GM12875 (cell line): Measurements from ENCODE around the gene KIF20B.
"Not testable (repeated sequence)": the region's sequence is repeated elsewhere in the genome, so short reads cannot be mapped to it uniquely, and the experiment has no call there.

Experiments
- H3K4me3 ChIP-seq: one replicate; pipeline ENCODE4 v1.5.1; 2011; ENCODE audit warnings: low read depth, low read length, control low read depth
- CTCF ChIP-seq: IDR thresholded peaks from 2 replicates; pipeline ENCODE4 v1.5.1; 2011; ENCODE audit warnings: low read depth, mild to moderate bottlenecking, control low read depth, inconsistent platforms, low read length, moderate library complexity, borderline replicate concordance; ENCODE audit not compliant: insufficient read depth

Gene KIF20B

DNA sequence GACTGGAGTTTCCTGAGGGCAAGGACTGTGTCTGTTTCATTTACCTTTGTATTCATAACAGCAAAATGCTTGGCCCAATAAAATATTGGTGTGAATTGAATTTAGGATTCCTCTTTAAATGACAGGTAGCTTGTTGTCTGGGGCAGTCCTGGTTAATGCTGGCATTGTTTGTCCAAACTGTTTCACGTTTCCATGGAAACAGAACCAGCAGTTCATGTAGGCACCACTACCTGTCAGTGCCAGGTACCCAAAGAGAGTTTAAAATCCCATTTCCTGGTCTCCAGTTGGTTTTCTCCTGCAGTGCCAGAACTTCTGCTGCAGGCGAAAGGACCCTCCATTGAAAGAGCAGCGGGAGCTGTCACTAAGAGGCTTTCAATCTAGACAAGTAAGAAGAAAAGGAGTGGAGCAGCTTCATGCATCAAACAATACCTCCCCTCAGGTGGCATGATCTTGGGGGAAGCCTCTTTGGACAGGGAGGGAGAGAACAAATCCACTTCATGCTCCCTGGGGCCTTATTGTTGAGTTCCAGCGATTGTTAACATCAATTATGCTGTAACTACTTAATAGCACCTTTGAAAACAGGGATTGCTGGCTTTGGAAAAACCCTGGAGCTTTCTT, 109.6 kb downstream of the KIF20B start:
- H3K4me3 ChIP-seq = no peak overlapping the region
- no peak for TF ChIP-seq CTCF

DNA sequence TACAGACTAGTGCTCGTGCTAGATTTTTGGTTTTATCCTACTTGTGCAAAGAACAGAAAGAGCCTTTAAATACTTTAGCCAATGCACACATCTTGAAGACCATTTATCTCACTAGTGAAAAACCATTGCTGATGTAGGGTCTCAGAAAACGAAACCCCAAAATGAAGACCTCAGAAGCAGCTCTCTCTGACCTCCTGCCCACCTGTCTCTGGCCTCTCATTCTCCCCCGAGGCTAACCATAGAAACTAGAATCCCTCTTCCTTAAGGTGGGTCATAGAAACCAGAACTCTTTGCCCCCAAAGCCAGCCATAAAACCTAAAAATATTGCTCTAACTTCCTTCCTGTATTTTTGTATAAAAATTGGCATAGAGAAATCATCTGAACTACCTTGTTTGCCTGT, 112.2 kb downstream of the KIF20B start:
- no peak for TF ChIP-seq CTCF
- no peak overlapping the region for H3K4me3 ChIP-seq

- no peak overlapping the region for H3K4me3 ChIP-seq
- no peak for TF ChIP-seq CTCF
Observed at GRCh38 chr10:89814278-89814677, 112.9 kb downstream of the KIF20B start.

DNA sequence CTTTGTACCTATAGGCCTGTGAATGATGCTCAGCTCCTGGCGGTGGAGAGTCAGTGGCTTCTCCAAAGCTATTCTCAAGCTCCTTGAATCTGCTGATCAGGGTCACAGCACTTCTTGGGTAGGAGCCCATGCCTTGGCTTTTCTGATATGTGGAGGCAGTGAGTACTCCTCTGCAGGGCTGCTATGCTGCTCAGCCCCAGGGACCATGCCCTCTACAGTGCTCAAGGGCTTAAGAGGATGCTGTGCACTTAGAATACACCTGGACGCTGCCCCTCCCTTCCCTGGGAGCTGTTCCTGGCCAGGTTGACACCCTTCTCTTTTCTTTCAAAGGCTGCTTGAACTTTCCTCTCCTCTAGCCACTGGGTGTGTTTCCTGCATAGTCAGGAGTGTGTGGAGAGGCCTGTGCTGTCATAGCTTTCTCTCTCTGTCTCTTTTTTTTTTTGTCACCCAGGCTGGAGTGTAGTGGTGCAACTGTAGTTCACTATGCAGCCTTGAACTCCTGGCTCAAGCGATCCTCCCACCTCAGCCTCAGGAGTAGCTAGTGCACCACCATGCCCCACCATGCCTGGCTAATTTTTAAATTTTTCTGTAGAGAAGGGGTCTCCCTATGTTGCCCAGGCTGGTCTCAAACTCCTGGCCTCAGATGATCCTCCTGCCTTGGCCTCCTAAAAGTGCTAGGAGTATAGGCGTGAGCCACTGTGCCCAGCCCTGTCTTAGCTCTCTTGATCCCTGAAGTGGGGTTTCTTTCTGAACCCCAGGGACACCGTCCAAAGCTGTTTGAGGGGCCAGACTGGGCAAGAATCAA, 113.9 kb downstream of the KIF20B start:
- no peak overlapping the region for H3K4me3 ChIP-seq
- TF ChIP-seq CTCF = no peak

DNA sequence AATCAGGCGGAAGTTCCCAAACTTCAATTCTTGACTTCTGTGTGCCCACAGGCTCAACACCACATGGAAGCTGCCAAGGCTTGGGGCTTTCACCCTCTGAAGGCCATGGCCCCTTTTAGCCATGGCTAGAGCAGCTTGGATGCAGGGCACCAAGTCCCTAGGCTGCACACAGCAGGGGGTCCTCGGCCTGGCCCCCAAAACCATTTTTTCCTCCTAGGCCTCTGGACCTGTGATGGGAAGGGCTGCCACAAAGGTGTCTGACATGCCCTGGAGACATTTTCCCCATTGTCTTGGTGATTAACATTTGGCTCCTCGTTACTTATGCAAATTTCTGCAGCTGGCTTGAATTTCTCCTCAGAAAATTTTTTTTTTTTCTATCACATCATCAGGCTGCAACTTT, 117.6 kb downstream of the KIF20B start:
- not testable (repeated sequence) for H3K4me3 ChIP-seq
